HG02763 (cell line): Measurements from ENCODE around the gene STAC2.
"Not testable (repeated sequence)": the region's sequence is repeated elsewhere in the genome, so short reads cannot be mapped to it uniquely, and the experiment has no call there.

Source experiments
- ATAC-seq: cut with Tn5 transposase; IDR thresholded peaks from one replicate; pipeline ENCODE4 v1.9.1; 2021; ENCODE audit warnings: mild to moderate bottlenecking, moderate library complexity; ENCODE audit not compliant: unreplicated experiment

Gene STAC2

GRCh38 chr17:39191750-39192510 is 33.8 kb downstream of the STAC2 start:
- ATAC-seq, result no peak

- ATAC-seq, result no peak
These were observed 38.5 kb downstream of the STAC2 start for GRCh38 chr17:39187152-39187830.

GRCh38 chr17:39186481-39187002 is 39.2 kb downstream of the STAC2 start:
- no peak for ATAC-seq

- no peak for ATAC-seq
These were observed 42.0 kb downstream of the STAC2 start for GRCh38 chr17:39183720-39184119.

- no peak for ATAC-seq
These were observed 42.7 kb downstream of the STAC2 start for GRCh38 chr17:39183045-39183444.

GRCh38 chr17:39181303-39181702 is 44.4 kb downstream of the STAC2 start:
- ATAC-seq, result no peak

- ATAC-seq, result no peak
These were observed 47.2 kb downstream of the STAC2 start for GRCh38 chr17:39178536-39178935.

- no peak for ATAC-seq
These were observed 48.5 kb downstream of the STAC2 start for GRCh38 chr17:39177256-39177655.

GRCh38 chr17:39175695-39176093 is 50.1 kb downstream of the STAC2 start:
- no peak for ATAC-seq

GRCh38 chr17:39174920-39175694 is 50.6 kb downstream of the STAC2 start:
- no peak for ATAC-seq

- ATAC-seq, result no peak
These were observed 52.0 kb downstream of the STAC2 start for GRCh38 chr17:39173526-39174274.

- no peak for ATAC-seq
These were observed 52.7 kb downstream of the STAC2 start for GRCh38 chr17:39173080-39173479.

GRCh38 chr17:39171933-39172332 is 53.8 kb downstream of the STAC2 start:
- no peak for ATAC-seq

GRCh38 chr17:39170558-39170957 is 55.2 kb downstream of the STAC2 start:
- no peak for ATAC-seq

GRCh38 chr17:39170109-39170508 is 55.6 kb downstream of the STAC2 start:
- no peak for ATAC-seq

- no peak for ATAC-seq
These were observed 56.2 kb downstream of the STAC2 start for GRCh38 chr17:39169518-39169917.

GRCh38 chr17:39169101-39169500 is 56.6 kb downstream of the STAC2 start:
- no peak for ATAC-seq

GRCh38 chr17:39168503-39168902 is 57.2 kb downstream of the STAC2 start:
- ATAC-seq, result not testable (repeated sequence)

GRCh38 chr17:39167476-39167875 is 58.3 kb downstream of the STAC2 start:
- ATAC-seq, result no peak

GRCh38 chr17:39166437-39167335 is 59.1 kb downstream of the STAC2 start:
- ATAC-seq, result no peak
